HG03060 (cell line): ENCODE results near the gene SPAG16.

Experiments
- ATAC-seq: cut with Tn5 transposase; IDR thresholded peaks from one replicate; pipeline ENCODE4 v1.9.1; 2021; ENCODE audit warnings: low read depth, moderate number of reproducible peaks; ENCODE audit not compliant: unreplicated experiment

SPAG16 gene

GRCh38 chr2:214315324-214315723 is 1031.1 kb downstream of the SPAG16 start:
- no peak for ATAC-seq

- no peak for ATAC-seq
Observed at GRCh38 chr2:214320211-214320610, 1035.9 kb downstream of the SPAG16 start.

GRCh38 chr2:214322662-214323061 is 1038.4 kb downstream of the SPAG16 start:
- ATAC-seq: no peak

GRCh38 chr2:214325404-214325803 is 1041.1 kb downstream of the SPAG16 start:
- ATAC-seq: no peak

- no peak for ATAC-seq
Observed at GRCh38 chr2:214328941-214329340, 1044.7 kb downstream of the SPAG16 start.

GRCh38 chr2:214341646-214342045 is 1057.4 kb downstream of the SPAG16 start:
- ATAC-seq: no peak

- ATAC-seq: no peak
Observed at GRCh38 chr2:214358506-214358905, 1074.2 kb downstream of the SPAG16 start.

- ATAC-seq: no peak
Observed at GRCh38 chr2:214361116-214361515, 1076.9 kb downstream of the SPAG16 start.

GRCh38 chr2:214365549-214365948 is 1081.3 kb downstream of the SPAG16 start:
- ATAC-seq: no peak

- no peak for ATAC-seq
Observed at GRCh38 chr2:214367171-214367570, 1082.9 kb downstream of the SPAG16 start.

- no peak for ATAC-seq
Observed at GRCh38 chr2:214376618-214377285, 1092.5 kb downstream of the SPAG16 start.

- ATAC-seq: no peak
Observed at GRCh38 chr2:214377286-214377624, 1093.0 kb downstream of the SPAG16 start.

- ATAC-seq: no peak
Observed at GRCh38 chr2:214378455-214379103, 1094.3 kb downstream of the SPAG16 start.

GRCh38 chr2:214379227-214379626 is 1095.0 kb downstream of the SPAG16 start:
- ATAC-seq: no peak

- no peak for ATAC-seq
Observed at GRCh38 chr2:214380681-214381080, 1096.4 kb downstream of the SPAG16 start.

GRCh38 chr2:214382229-214382628 is 1098.0 kb downstream of the SPAG16 start:
- ATAC-seq: no peak

- ATAC-seq: no peak
Observed at GRCh38 chr2:214386720-214387119, 1102.5 kb downstream of the SPAG16 start.

GRCh38 chr2:214389334-214389733 is 1105.1 kb downstream of the SPAG16 start:
- no peak for ATAC-seq

- ATAC-seq: no peak
Observed at GRCh38 chr2:214393796-214394195, 1109.5 kb downstream of the SPAG16 start.

- no peak for ATAC-seq
Observed at GRCh38 chr2:214395040-214395439, 1110.8 kb downstream of the SPAG16 start.

GRCh38 chr2:214401580-214401979 is 1117.3 kb downstream of the SPAG16 start:
- ATAC-seq: no peak

- ATAC-seq: no peak
Observed at GRCh38 chr2:214410128-214410775, 1126.0 kb downstream of the SPAG16 start.
